ENCODE measurements around the gene TMEM204. TPM values are rescaled to one million over a fixed set of nuclear protein-coding genes. Genes with fewer than 3 reads are reported as not detected.

Gene TMEM204
- total and polyA plus RNA-seq, 2 donors (not counting 1 experiment from before 2014, with no cell fraction given), result 10.9 to 12.4 TPM

DNA sequence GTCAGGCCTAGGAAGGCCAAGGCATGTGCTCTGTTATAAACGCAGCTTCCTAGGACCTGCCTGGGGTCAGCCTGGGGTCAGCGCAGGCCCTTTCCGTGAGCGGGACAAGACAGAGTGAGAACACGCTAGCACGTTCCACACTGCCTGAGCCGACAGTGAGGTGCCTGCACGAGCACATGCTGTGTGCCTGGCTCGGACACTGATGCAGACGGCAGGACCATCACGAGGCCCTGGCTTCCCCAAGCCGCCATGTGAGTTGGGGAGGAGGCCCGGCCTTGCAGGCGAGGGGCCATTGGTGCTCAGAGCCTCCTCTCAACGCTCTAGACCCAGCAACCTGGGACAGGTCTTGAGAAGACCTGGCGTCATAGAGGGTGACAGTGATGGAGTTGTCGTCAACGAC is 9.1 kb downstream of the TMEM204 start:
- H2AFZ ChIP-seq (ENCODE audit: low read length), result no peak overlapping the region
- peaks cover 19% of the 10 kb centered on the region for H3K4me1 ChIP-seq (ENCODE audit: control insufficient read depth, extremely low read depth, insufficient read depth, low read length)
- H3K9ac ChIP-seq (ENCODE audit: insufficient read depth, low read length), result no peak overlapping the region
- H3K27me3 ChIP-seq (ENCODE audit: control insufficient read depth, insufficient read depth, low read length), result no peaks in the 10 kb centered on the region
- no peak for TF ChIP-seq EZH2 (IDR thresholded peaks at IDR 0.05; ENCODE audit: low read length, missing control alignments)
- TF ChIP-seq, protein P1, sequence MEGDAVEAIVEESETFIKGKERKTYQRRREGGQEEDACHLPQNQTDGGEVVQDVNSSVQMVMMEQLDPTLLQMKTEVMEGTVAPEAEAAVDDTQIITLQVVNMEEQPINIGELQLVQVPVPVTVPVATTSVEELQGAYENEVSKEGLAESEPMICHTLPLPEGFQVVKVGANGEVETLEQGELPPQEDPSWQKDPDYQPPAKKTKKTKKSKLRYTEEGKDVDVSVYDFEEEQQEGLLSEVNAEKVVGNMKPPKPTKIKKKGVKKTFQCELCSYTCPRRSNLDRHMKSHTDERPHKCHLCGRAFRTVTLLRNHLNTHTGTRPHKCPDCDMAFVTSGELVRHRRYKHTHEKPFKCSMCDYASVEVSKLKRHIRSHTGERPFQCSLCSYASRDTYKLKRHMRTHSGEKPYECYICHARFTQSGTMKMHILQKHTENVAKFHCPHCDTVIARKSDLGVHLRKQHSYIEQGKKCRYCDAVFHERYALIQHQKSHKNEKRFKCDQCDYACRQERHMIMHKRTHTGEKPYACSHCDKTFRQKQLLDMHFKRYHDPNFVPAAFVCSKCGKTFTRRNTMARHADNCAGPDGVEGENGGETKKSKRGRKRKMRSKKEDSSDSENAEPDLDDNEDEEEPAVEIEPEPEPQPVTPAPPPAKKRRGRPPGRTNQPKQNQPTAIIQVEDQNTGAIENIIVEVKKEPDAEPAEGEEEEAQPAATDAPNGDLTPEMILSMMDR (conservative IDR thresholded peaks at IDR 0.05 in 1 of 2, IDR thresholded peaks at IDR 0.05 in 1 of 2; ENCODE audit: low read depth in 1 of 2, low read length in 2 of 2), result no peak
- no peak overlapping the region for H3K27ac ChIP-seq (ENCODE audit: insufficient read depth, low read length)
- no peak overlapping the region for H3K4me2 ChIP-seq (ENCODE audit: extremely low read depth, insufficient read depth, low read length)
- no peaks in the 10 kb centered on the region for H3K9me3 ChIP-seq (ENCODE audit: control insufficient read depth, insufficient read depth, low read depth, low read length)
- H3K4me3 ChIP-seq (replicated peaks in 1 of 4; ENCODE audit: control extremely low read depth in 1 of 4, insufficient read depth in 1 of 4, low read depth in 3 of 4, low read length in 4 of 4), result no peak overlapping the region
- H3K79me2 ChIP-seq (ENCODE audit: control insufficient read depth, insufficient read depth, low read length), result peaks cover 6% of the 10 kb centered on the region
- H3K36me3 ChIP-seq (ENCODE audit: control insufficient read depth, insufficient read depth, low read length), result peaks cover 21% of the 10 kb centered on the region
- no peaks in the 10 kb centered on the region for H4K20me1 ChIP-seq (ENCODE audit: control insufficient read depth, extremely low read depth, insufficient read depth, low read length)
- DNase-seq (ENCODE audit: low read depth in 2 of 2), result no peak

DNA sequence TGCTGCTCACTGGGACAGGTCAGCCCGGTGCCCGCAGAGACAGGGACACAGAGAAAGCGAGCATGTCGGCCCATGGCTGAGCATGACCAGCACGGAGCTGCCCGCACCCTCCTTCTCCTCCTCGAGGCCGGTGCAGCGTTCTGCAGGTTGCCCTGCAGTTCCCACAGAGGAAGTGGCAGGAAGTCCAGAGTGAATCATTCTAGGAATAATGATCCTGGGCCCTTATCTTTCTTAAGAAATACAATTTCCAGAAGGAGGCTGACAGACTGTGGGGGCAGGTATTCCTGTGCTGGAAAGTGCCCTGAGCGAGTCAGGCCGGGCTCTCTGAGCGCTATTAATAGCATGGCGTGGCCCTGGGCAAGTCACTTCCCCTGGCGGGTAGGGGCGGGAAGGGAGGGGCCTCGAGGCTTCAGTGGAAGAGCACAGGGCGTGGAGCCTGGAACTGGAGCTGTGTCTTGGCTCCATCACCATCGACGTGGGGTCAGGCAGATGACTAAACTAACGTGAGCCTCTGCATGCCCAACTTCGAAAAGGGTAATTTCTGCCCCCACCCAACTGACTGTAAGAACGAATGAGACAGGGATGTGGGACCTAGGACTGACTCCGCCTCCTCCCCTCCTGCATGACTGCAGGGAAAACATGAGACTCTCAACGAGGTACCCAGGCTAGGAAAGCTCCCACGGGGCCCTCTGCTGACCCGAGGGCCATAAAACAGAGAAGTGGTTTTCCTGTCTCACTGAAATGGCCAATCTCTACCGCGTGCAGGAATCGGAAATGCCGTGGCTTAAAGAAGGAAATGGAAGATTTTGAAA is 9.8 kb downstream of the TMEM204 start:
- Histone ChIP-seq H3K4me3 (replicated peaks in 1 of 4; ENCODE audit: control extremely low read depth in 1 of 4, insufficient read depth in 1 of 4, low read depth in 3 of 4, low read length in 4 of 4) (no peak overlapping the region), H3K27me3 (ENCODE audit: control insufficient read depth, insufficient read depth, low read length) (no peaks in the 10 kb centered on the region), H3K9ac (ENCODE audit: insufficient read depth, low read length) (no peak overlapping the region), H3K79me2 (ENCODE audit: control insufficient read depth, insufficient read depth, low read length) (peaks cover 2% of the 10 kb centered on the region), H2AFZ (ENCODE audit: low read length) (no peak overlapping the region), H4K20me1 (ENCODE audit: control insufficient read depth, extremely low read depth, insufficient read depth, low read length) (no peaks in the 10 kb centered on the region), H3K36me3 (ENCODE audit: control insufficient read depth, insufficient read depth, low read length) (peaks cover 17% of the 10 kb centered on the region), H3K27ac (ENCODE audit: insufficient read depth, low read length) (peak overlapping the region; percentile 29), H3K4me2 (ENCODE audit: extremely low read depth, insufficient read depth, low read length) (no peak overlapping the region), H3K4me1 (ENCODE audit: control insufficient read depth, extremely low read depth, insufficient read depth, low read length) (peaks cover 22% of the 10 kb centered on the region), H3K9me3 (ENCODE audit: control insufficient read depth, insufficient read depth, low read depth, low read length) (no peaks in the 10 kb centered on the region)
- TF ChIP-seq, protein P1 (conservative IDR thresholded peaks at IDR 0.05 in 1 of 2, IDR thresholded peaks at IDR 0.05 in 1 of 2; ENCODE audit: low read depth in 1 of 2, low read length in 2 of 2), result no peak
- TF ChIP-seq EZH2 (IDR thresholded peaks at IDR 0.05; ENCODE audit: low read length, missing control alignments), result no peak
- peak; percentile 37 to 87 for DNase-seq (ENCODE audit: low read depth in 2 of 2)

GRCh38 chr16:1545044-1546040 is 11.9 kb downstream of the TMEM204 start:
- Histone ChIP-seq H3K36me3 (ENCODE audit: control insufficient read depth, insufficient read depth, low read length) (peaks cover 10% of the 10 kb centered on the region), H3K79me2 (ENCODE audit: control insufficient read depth, insufficient read depth, low read length) (no peaks in the 10 kb centered on the region), H3K27me3 (ENCODE audit: control insufficient read depth, insufficient read depth, low read length) (no peaks in the 10 kb centered on the region), H2AFZ (ENCODE audit: low read length) (no peak overlapping the region), H3K9ac (ENCODE audit: insufficient read depth, low read length) (no peak overlapping the region), H4K20me1 (ENCODE audit: control insufficient read depth, extremely low read depth, insufficient read depth, low read length) (no peaks in the 10 kb centered on the region), H3K4me3 (replicated peaks in 1 of 4; ENCODE audit: control extremely low read depth in 1 of 4, insufficient read depth in 1 of 4, low read depth in 3 of 4, low read length in 4 of 4) (peak overlapping the region in 1 of 4 experiments; percentile 38), H3K4me2 (ENCODE audit: extremely low read depth, insufficient read depth, low read length) (peak overlapping the region; percentile 60), H3K27ac (ENCODE audit: insufficient read depth, low read length) (peak overlapping the region; percentile 33), H3K9me3 (ENCODE audit: control insufficient read depth, insufficient read depth, low read depth, low read length) (no peaks in the 10 kb centered on the region), H3K4me1 (ENCODE audit: control insufficient read depth, extremely low read depth, insufficient read depth, low read length) (peaks cover 22% of the 10 kb centered on the region)
- TF ChIP-seq, protein P1 (conservative IDR thresholded peaks at IDR 0.05 in 1 of 2, IDR thresholded peaks at IDR 0.05 in 1 of 2; ENCODE audit: low read depth in 1 of 2, low read length in 2 of 2), result no peak
- TF ChIP-seq EZH2 (IDR thresholded peaks at IDR 0.05; ENCODE audit: low read length, missing control alignments), result no peak
- no peak for DNase-seq (ENCODE audit: low read depth in 2 of 2)

Data from fibroblast of lung (primary cell).